A549 treated with GW870086 at 1 μM for 4 hours (cell line): Measurements from ENCODE around the gene SPAAR. TPM values are rescaled to one million over a fixed set of nuclear protein-coding genes. Genes with fewer than 3 reads are reported as not detected.

Source experiments
- total RNA-seq: library from RNA; stranded (reverse); fragments of 200-300 nt; extraction: Qiagen RNA extraction; gene quantifications from 5 replicates; pipeline ENCODE4 v1.2.3, GENCODE V29; 2022; ENCODE audit warnings: low read depth

SPAAR gene
- total RNA-seq = 0.10 TPM in 1 of 5 replicates, not detected in the others

DNA sequence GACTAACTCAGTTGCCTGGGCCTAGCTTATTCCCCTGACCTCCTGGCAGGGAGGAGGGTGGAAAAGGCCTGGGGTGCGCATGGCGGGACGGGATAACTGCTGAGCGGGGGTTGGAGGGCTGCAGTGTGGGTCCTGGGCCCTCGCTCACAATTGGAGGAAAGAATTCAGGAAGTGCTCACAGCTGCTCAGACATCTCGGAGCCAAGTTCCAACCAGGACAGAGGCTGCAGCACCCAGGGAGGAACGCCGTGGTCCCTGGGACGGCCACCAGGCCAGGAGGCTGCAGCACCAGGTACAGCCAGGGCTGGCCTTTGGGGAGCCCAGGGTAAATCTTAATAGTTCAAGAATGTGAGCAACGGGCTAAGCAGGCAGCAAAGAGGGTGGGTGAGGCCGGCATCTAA, at the start of gene SPAAR:
SPAAR (plus strand) TSS at position 217 of the 400 bp plus-strand sequence. CDS start 974 bp downstream, outside the sequence.

DNA sequence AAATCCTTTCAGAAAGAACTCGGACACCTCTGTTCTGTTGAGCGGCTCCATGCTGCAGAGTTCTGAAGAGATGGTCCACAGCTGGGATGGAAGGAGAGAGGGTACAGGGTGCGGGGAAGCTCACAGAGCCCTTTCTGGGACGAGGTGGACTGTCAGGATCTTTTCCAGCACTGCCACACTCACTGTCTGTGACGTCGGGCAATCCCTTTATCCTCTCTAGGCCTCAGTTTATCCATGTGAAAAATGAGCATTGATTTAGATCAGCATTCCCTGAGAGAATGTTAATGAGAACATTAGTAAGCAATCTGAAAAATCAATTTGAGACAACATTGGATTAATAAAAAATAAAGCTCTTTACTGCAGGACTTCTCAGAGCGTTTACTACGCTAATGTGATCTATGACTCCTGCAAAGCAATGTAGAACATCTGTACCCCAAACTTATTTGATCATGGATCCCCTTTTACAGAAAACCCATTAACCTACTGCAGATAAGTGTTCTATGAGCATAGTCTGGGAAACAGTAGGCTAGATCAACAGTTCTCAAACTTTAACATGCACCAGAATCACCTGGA, 38.9 kb upstream of the SPAAR start, which contains the start of gene OR13J1:
OR13J1 (minus strand) TSS at position 51 of the 573 bp plus-strand sequence; CDS start at position 51, 0 bp downstream.

GRCh38 chr9:35905912-35906679, 3.2 kb upstream of the SPAAR start, which contains the start of gene HRCT1:
HRCT1 (plus strand) TSS chr9:35906202; CDS start chr9:35906288, 86 bp downstream.

DNA sequence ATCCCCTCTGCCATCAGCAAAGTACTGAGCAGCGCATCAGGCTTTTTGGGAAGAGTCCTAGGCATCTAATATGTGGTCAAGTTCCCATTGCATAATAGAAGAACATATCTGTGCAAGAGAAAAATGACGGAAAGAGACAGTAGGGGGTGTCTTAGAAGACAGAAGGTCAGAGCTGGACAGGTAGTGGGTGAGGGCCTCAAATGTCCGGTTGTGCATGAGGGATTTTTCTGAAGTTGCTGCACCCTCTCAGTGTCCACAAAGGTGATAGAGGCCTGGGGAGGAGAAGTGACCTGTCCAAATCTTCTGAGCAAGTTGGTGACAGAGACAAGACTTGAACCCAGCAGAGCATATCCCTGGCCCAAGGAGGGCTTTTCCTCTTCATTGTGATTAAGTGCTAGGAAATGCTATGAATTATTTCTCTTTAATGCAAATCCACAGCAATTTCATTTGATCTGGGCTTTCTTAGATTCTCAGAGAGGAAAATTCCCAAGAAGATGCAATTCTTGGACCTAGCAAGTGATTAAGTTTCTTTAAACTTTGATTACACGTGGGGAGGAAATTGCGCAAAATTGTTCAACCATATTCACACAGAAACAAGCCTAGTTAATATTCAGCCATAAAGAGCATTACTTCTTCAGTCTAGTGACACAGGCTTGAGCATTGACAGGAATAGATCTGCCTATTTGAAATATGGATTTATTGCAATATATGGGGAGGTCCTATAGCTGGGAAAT, 49.0 kb downstream of the SPAAR start, which contains the start of gene OR2S2:
OR2S2 (minus strand) TSS at position 51 of the 734 bp plus-strand sequence. CDS start 56 bp downstream, outside the sequence.

Other genes starting within 250 kb of the SPAAR start
- 12.4 to 18.1 TPM (median 16.3 TPM) in 5 replicates for gene ARHGEF39, start 244.3 kb upstream of the SPAAR start, total RNA-seq
- 5.0 to 9.7 TPM (median 6.3 TPM) in 5 replicates for gene CA9, start 235.6 kb upstream of the SPAAR start, total RNA-seq
- 629 to 695 TPM (median 677 TPM) in 5 replicates for gene TPM2, start 219.6 kb upstream of the SPAAR start, total RNA-seq
- 117 to 128 TPM (median 120 TPM) in 5 replicates for gene TLN1, start 177.3 kb upstream of the SPAAR start, total RNA-seq
- gene CREB3, start 176.8 kb upstream of the SPAAR start, total RNA-seq = 55.4 to 63.4 TPM (median 58.6 TPM) in 5 replicates
- 27.0 to 37.9 TPM (median 37.4 TPM) in 5 replicates for gene GBA2, start 160.3 kb upstream of the SPAAR start, total RNA-seq
- 12.0 to 17.1 TPM (median 15.7 TPM) in 5 replicates for gene RGP1, start 160.2 kb upstream of the SPAAR start, total RNA-seq
- gene MSMP, start 155.2 kb upstream of the SPAAR start, total RNA-seq = 0.32 TPM in 1 of 5 replicates, not detected in the others
- gene NPR2, start 117.9 kb upstream of the SPAAR start, total RNA-seq = 4.7 to 7.4 TPM (median 5.5 TPM) in 5 replicates
- 0.35 to 0.76 TPM (median 0.64 TPM) in 5 replicates for gene SPAG8, start 97.2 kb upstream of the SPAAR start, total RNA-seq
- gene HINT2, start 94.4 kb upstream of the SPAAR start, total RNA-seq = 71.0 to 115 TPM (median 94.9 TPM) in 5 replicates
- not detected in 5 replicates for gene FAM221B, start 80.8 kb upstream of the SPAAR start, total RNA-seq
- 2.0 to 4.0 TPM (median 3.0 TPM) in 5 replicates for gene TMEM8B, start 80.3 kb upstream of the SPAAR start, total RNA-seq
- not detected in 5 replicates for gene OR13J1, start 39.1 kb upstream of the SPAAR start, total RNA-seq
- 0.16 to 0.32 TPM (median 0.28 TPM) in 5 replicates for gene HRCT1, start 3.3 kb upstream of the SPAAR start, total RNA-seq
- not detected in 5 replicates for gene OR2S2, start 48.7 kb downstream of the SPAAR start, total RNA-seq
- gene RECK, start 127.4 kb downstream of the SPAAR start, total RNA-seq = 6.3 to 7.3 TPM (median 6.5 TPM) in 5 replicates
- 7.7 to 11.1 TPM (median 9.4 TPM) in 5 replicates for gene GLIPR2, start 227.2 kb downstream of the SPAAR start, total RNA-seq